SU-DHL-6 (cell line): ENCODE results near the gene FRAS1.

Experiments used
- EZH2phosphoT487 ChIP-seq: fragments of 200-600 bp; sonication (generic), shearing (Covaris generic); conservative IDR thresholded peaks from 2 replicates; pipeline ENCODE4 v1.6.1; 2018; ENCODE audit warnings: mild to moderate bottlenecking, antibody characterized with exemption, low read length, moderate library complexity, mixed read lengths
- TF ChIP-seq, protein P1 (sequence below): fragments of 200-600 bp; sonication (generic); IDR thresholded peaks from one replicate; pipeline ENCODE4 v1.5.1; 2017; ENCODE audit warnings: antibody characterized with exemption, mild to moderate bottlenecking, low read length, moderate library complexity; ENCODE audit not compliant: insufficient read depth, poor library complexity, severe bottlenecking

DNA sequence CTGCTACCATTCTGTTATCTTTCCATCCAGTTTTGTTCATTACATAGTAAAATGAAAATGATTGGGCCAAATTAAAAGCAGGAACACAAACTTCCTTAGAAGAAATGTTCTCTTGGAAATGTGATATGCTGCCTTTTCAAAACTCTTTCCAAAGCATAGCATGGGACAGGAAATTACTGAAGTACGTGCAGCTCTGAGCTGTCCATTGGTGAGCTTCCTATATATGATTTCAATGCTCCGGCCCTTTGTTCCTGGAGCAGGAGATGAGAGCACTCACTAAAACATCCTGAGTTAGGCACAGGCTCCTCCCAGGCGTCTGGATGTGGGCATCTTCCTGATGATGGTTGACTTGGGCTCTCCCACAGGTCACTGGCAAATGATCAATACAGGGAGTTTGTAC is 461.4 kb downstream of the FRAS1 start:
- TF ChIP-seq, protein P1, sequence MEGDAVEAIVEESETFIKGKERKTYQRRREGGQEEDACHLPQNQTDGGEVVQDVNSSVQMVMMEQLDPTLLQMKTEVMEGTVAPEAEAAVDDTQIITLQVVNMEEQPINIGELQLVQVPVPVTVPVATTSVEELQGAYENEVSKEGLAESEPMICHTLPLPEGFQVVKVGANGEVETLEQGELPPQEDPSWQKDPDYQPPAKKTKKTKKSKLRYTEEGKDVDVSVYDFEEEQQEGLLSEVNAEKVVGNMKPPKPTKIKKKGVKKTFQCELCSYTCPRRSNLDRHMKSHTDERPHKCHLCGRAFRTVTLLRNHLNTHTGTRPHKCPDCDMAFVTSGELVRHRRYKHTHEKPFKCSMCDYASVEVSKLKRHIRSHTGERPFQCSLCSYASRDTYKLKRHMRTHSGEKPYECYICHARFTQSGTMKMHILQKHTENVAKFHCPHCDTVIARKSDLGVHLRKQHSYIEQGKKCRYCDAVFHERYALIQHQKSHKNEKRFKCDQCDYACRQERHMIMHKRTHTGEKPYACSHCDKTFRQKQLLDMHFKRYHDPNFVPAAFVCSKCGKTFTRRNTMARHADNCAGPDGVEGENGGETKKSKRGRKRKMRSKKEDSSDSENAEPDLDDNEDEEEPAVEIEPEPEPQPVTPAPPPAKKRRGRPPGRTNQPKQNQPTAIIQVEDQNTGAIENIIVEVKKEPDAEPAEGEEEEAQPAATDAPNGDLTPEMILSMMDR: no peak
- no peak for TF ChIP-seq EZH2phosphoT487
